NCI-H1930 (cell line): ENCODE measurements around the gene SERHL2.
"Not testable (repeated sequence)": the region's sequence is repeated elsewhere in the genome, so short reads cannot be mapped to it uniquely, and the experiment has no call there.

Source experiments
- DNase-seq, 2 experiments: peaks; one replicate each; lab custom pipeline; 2025; lab: John Stamatoyannopoulos, UW

Gene SERHL2

GRCh38 chr22:42535082-42535731, 18.5 kb upstream of the SERHL2 start:
- DNase-seq = not testable (repeated sequence)

GRCh38 chr22:42536166-42536565, 17.6 kb upstream of the SERHL2 start:
- no peak for DNase-seq

DNA sequence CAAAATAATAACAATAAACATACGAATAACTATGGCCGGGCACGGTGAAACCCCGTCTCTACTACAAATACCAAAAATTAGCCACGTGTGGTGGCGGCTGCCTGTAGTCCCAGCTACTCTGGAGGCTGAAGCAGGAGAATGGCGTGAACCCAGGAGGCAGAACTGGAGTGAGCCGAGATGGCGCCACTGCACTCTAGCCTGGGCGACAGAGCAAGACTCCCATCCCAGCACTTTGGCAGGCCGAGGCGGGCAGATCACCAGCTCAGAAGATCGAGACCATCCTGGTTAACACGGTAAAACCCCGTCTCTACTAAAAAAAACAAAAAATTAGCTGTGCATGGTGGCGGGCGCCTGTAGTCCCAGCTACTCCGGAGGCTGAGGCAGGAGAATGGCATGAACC, 17.1 kb upstream of the SERHL2 start:
- not testable (repeated sequence) for DNase-seq

DNA sequence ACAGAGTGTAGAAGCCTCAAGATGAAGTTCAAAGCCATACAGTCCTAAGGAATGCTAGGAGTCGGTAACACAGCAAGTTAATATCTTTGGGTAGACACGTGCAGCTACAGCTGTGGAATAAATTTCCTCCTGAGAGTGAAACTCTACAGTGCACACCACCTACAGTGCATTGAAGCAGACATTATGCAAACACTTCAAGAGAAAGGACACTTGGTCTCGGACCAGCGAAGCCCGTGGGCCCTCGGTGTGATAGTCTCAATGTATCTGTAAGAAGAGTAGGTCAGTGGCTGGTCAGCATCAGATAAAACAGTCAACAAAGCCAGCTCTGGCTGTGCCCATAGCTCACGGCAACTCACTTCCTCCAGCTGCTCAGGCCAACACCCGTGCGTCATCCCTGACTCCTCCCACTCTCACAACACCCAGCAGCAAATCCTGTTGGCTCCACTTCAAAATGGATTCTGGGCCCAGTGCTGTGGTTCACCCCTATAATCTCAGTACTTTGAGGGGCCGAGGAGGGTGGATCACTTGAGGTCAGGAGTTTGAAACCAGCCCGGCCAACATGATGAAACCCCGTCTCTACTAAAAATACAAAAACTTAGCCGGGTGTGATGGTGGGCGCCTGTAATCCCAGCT, 16.4 kb upstream of the SERHL2 start:
- DNase-seq = not testable (repeated sequence)

GRCh38 chr22:42539236-42539771, 14.5 kb upstream of the SERHL2 start:
- not testable (repeated sequence) for DNase-seq

DNA sequence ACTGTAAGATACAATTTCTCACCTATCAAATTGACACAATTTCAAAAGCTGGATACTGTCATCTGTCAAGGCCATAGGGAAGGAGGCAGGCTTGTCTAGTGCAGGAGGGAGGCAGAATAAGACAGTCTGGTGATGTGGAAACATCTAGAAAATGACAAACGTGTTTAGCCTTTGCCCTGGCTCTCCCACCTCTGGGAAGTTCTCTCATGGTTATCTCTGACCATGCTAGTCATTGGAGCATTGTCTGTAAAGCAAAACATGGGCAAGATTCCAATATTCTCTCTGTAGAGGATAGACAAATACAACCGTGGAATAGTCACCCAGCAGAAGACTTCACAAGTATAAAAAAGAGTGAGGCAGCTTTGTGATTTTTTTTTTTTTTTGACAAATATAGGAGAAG, 9.1 kb upstream of the SERHL2 start:
- no peak for DNase-seq

DNA sequence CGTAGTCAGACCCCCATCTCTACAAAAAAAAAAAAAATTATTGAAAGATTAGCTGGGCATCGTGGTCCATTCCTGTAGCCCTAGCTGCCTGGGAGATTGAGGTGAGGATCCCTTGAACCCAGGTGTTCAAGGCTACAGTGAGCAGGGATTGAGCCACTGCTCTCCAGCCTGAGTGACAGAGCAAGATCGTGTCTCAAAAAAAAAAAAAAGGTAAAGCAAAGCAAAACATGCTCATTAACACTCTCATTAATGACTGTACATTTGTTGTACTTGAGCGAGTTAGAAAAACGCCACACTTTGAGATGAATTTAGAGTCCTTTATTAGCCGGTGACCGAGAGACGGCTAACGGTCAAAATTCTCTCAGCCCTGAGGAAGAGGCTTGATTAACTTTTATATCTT, 6.2 kb upstream of the SERHL2 start:
- no peak for DNase-seq

DNA sequence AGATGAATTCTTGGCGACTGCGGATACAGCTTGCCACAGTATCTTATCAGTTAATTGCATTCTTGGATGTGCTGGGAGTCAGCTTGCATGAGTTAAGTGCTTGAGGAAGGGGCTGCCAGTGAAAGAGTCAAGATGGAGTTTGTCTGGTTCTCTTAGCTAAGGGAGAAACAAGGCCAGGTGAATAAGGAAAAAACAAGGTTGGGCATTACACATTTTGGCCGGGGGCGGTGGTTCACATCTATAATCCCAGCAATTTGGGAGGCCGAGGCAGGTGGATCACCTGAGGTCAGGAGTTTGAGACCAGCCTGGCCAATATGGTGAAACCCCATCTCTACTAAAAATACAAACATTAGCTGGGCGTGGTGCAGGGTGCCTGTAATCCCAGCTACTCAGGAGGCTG, 5.6 kb upstream of the SERHL2 start:
- not testable (repeated sequence) for DNase-seq

DNA sequence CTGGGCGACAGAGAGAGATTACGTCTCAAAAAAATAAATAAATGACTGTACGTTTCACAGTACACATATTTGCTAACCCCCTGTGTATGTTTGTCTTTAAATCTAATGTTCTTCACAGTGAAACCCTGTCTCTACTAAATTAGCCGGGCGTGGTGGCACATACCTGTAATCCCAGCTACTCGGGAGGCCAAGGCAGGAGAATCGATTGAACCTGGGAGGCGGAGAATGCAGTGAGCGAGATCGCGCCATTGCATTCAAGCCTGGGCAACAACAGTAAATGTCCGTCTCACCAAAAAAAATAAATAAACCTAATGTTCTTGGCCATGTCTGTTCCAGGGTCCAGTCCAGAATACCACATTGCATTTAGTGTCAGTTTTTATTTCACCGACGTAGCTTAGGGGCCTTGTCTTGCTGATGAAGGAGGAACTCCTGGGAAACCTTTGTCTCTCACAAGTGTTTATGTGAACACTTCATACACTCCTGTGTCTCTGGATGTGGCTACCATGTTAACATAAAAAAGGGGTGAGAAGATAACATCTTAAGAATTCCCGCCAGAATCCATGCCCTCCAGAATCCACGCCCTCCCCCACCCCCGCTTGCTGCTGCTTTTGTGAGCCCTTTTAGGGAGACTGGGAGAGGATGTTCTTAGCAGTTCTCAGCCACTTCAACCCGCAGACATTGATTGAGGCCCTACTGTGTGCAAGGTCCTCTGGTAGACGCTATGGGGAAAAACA, 5.0 kb upstream of the SERHL2 start:
- DNase-seq = no peak

DNA sequence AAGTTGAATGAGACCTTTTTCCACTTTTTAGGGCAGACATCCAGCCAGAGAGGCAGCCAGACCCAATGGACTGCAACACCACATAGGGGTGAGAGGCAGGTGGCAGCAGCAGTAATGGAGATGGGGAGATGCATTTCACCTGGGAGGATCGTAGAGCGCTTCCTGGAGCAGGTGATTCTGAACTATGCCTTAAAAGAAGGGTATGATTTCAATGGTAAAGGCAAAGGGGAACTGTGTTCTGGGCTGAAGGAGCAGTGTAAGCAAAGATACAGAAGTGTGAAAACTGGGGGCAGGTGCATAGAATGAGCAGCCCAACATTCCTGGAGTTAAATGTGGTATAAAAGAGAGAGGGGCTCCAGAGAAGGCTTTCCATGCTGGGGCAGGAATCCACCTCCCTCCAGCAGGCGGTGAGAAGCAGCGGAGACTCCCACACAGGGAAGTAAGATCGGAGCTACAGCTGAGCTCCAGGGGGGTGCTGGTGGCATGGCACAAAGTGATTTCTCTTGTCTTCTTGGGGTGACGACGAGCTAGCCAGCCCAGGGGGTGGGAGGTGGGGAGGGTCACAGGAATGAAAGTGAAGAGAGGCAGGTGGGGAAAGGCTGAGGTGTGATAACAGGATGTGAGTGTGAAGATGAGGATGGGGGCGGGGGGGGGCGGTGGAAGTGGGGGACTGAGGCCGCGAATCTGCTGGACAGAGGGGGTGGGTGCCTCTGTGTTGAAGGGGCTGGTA, 4.3 kb upstream of the SERHL2 start:
- DNase-seq = no peak

DNA sequence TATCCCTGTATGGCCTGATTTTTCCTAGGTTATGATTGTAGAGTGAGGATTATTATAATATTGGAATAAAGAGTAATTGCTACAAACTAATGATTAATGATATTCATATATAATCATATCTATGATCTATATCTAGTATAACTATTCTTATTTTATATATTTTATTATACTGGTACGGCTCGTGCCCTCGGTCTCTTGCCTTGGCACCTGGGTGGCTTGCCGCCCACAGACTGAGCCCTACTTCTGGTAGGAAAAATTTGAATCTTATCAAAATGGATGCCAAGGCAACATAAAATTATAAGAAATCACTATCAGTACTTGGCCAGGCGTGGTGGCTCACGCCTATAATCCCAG, 1.5 kb upstream of the SERHL2 start:
- DNase-seq = not testable (repeated sequence)

- no peak for DNase-seq
These were observed 6.6 kb downstream of the SERHL2 start for GRCh38 chr22:42560381-42560780.

GRCh38 chr22:42560781-42561180, 7.0 kb downstream of the SERHL2 start:
- peak in 1 of 2 experiments; percentile 17 for DNase-seq

DNA sequence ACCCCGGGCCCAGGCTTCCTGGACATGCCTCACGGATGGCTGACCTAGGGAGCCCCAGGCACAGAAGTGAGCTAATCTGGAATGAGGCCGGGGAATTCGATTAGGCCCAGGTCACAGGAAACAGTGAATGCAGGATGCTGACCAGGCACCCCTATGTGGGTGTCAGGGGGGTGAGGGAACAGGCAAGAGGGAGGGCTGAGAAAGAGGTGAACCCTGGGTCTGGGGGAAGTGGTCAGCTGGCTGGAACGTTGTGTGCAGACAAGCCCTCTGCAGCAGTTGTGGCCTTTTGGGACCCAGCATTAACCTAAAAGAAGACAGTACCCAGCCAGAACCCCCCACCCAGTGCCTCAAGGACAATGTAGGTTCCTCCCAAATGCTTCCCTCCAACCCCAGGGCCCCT, 8.1 kb downstream of the SERHL2 start:
- no peak for DNase-seq

GRCh38 chr22:42562279-42562678, 8.5 kb downstream of the SERHL2 start:
- DNase-seq = no peak

DNA sequence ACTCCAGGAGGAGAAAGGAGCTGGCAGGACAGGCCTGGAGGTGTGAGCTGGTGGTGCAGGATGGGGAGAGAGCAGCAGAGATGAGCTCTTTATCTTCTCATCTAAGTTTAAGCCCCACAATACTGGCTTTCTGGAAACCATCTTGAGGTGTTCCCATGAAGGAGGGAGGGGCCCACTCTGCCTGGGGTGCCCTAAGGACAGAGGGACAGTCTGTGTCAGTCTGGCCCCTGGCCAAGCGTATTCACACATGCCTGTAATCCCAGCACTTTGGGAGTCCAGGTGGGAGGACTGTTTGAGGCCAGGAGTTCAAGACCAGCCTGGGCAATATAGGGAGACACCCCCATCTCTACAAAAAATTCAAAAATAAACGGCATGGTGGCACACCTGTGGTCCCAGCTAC, 8.9 kb downstream of the SERHL2 start:
- no peak for DNase-seq

DNA sequence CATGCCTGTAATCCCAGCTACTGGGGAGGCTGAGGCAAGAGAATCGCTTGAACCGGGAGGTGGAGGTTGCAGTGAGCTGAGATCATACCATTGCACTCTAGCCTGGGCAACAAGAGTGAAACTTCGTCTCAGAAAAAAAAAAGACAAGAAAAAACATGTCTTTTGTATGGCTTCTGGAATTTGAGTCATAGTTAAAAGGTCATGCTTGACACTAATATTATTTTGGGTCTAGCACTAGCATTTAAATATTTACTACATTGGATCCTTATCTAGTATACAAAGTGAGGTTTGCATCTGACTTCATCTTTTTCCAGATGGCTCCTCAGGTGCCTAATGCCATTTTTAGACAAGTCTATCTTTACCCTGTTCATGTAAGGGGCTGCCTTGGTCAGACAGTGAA, 10.2 kb downstream of the SERHL2 start:
- DNase-seq = not testable (repeated sequence)

- DNase-seq = no peak
These were observed 10.9 kb downstream of the SERHL2 start for GRCh38 chr22:42564699-42565098.

DNA sequence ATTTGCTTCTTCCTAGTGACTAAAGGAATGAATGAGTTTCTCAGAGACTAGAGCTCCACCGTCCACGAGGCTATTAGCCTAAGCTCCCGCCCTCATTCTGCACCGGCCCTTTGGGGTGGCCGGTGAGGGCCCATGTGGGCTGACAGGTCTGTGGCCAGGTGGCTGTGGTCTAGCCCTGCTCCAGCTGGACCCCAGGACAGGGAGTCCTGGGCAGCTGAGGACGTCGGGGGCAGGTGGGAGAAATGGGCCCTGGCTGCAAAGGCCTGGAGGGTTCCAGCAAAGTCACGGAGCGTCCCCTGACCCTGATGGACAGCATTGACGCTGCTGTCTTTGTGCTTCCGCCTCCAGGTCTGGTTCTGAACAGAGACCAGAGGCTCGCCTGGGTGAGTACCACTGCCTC, 12.2 kb downstream of the SERHL2 start:
- no peak for DNase-seq

- not testable (repeated sequence) for DNase-seq
These were observed 14.2 kb downstream of the SERHL2 start for GRCh38 chr22:42567950-42568349.

GRCh38 chr22:42570580-42570979, 16.8 kb downstream of the SERHL2 start:
- not testable (repeated sequence) for DNase-seq

- not testable (repeated sequence) for DNase-seq
These were observed 17.3 kb downstream of the SERHL2 start for GRCh38 chr22:42571068-42571467.
